GM19239 (cell line): ENCODE data around the gene PTPRCAP.
A peak's percentile ranks its signal among the peaks of the same experiment; 100 is the strongest.

Source experiments
- DNase-seq: peaks from one replicate; pipeline ENCODE4 v3.0.0; 2011; ENCODE audit warnings: low spot score; ENCODE audit not compliant: insufficient read length
- FAIRE-seq: peaks from 2 replicates; lab custom pipeline; 2011; peaks lifted over from hg19 to GRCh38; lab: Jason Lieb, UNC

Gene PTPRCAP

GRCh38 chr11:67400942-67401494, 36.5 kb downstream of the PTPRCAP start:
- peak; percentile 53 for FAIRE-seq
- no peak for DNase-seq

GRCh38 chr11:67400251-67400941, 37.1 kb downstream of the PTPRCAP start:
- no peak for FAIRE-seq
- DNase-seq = no peak

- no peak for DNase-seq
- FAIRE-seq = no peak
Measured at GRCh38 chr11:67398661-67399563, 38.6 kb downstream of the PTPRCAP start.

- DNase-seq (no peak), FAIRE-seq (no peak)
Measured at GRCh38 chr11:67397986-67398660, 39.4 kb downstream of the PTPRCAP start.

- FAIRE-seq (no peak), DNase-seq (no peak)
Measured at GRCh38 chr11:67397536-67397935, 39.9 kb downstream of the PTPRCAP start.

- DNase-seq = no peak
- no peak for FAIRE-seq
Measured at GRCh38 chr11:67396587-67397389, 40.7 kb downstream of the PTPRCAP start.

GRCh38 chr11:67396259-67396581, 41.3 kb downstream of the PTPRCAP start:
- FAIRE-seq (no peak), DNase-seq (no peak)

GRCh38 chr11:67395555-67396258, 41.8 kb downstream of the PTPRCAP start:
- no peak for DNase-seq
- no peak for FAIRE-seq

- DNase-seq (no peak), FAIRE-seq (no peak)
Measured at GRCh38 chr11:67393990-67394389, 43.5 kb downstream of the PTPRCAP start.

GRCh38 chr11:67393437-67393836, 44.0 kb downstream of the PTPRCAP start:
- no peak for FAIRE-seq
- no peak for DNase-seq

GRCh38 chr11:67392183-67392715, 45.2 kb downstream of the PTPRCAP start:
- DNase-seq = no peak
- peak; percentile 4 for FAIRE-seq

- peak; percentile 78 for FAIRE-seq
Measured at GRCh38 chr11:67391304-67392182, 45.9 kb downstream of the PTPRCAP start, which contains the start of gene RAD9A. TSS of gene RAD9A (plus strand) at chr11:67391986. CDS start at chr11:67392045, 59 bp downstream.

GRCh38 chr11:67390947-67391303, 46.6 kb downstream of the PTPRCAP start:
- no peak for DNase-seq
- no peak for FAIRE-seq

More at GRCh38 chr11:67391304-67392182, 45.9 kb downstream of the PTPRCAP start, which contains the start of gene RAD9A:
- peak; percentile 98 for DNase-seq

GRCh38 chr11:67389477-67389876, 48.0 kb downstream of the PTPRCAP start:
- no peak for FAIRE-seq
- DNase-seq = no peak

GRCh38 chr11:67387518-67387917, 50.0 kb downstream of the PTPRCAP start:
- DNase-seq (no peak), FAIRE-seq (no peak)

GRCh38 chr11:67387069-67387468, 50.4 kb downstream of the PTPRCAP start:
- no peak for FAIRE-seq

More at GRCh38 chr11:67387069-67387468, 50.4 kb downstream of the PTPRCAP start:
- DNase-seq = no peak
